Measurements from ENCODE around the gene SAMD15.

DNA sequence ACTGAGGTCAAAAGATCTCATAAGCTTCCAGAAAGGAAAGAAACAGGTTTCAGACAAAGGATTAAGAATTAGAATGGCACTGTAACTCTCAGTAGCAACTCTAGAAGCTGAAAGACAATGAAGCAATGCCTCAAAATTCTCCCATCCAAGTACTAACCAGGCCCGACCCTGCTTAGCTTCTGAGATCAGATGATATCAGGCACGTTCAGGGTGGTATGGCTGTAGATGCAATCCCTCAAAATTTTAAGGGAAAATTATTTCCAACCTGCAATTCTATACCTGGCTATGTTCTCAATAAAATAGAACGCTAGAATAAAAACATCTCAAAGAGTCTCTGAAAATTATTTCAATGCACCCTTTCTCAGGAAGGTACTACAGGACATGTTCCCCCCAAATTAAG is 26.6 kb downstream of the SAMD15 start:
- TF ChIP-seq, protein P1, sequence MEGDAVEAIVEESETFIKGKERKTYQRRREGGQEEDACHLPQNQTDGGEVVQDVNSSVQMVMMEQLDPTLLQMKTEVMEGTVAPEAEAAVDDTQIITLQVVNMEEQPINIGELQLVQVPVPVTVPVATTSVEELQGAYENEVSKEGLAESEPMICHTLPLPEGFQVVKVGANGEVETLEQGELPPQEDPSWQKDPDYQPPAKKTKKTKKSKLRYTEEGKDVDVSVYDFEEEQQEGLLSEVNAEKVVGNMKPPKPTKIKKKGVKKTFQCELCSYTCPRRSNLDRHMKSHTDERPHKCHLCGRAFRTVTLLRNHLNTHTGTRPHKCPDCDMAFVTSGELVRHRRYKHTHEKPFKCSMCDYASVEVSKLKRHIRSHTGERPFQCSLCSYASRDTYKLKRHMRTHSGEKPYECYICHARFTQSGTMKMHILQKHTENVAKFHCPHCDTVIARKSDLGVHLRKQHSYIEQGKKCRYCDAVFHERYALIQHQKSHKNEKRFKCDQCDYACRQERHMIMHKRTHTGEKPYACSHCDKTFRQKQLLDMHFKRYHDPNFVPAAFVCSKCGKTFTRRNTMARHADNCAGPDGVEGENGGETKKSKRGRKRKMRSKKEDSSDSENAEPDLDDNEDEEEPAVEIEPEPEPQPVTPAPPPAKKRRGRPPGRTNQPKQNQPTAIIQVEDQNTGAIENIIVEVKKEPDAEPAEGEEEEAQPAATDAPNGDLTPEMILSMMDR (IDR thresholded peaks at IDR 0.05): no peak
- no peak for TF ChIP-seq POLR2A (IDR thresholded peaks at IDR 0.05)

All from lower leg skin (tissue), 3 donors.